UCSD-AML1 (cell line): ENCODE data around the gene ANKRD11.
"Not testable (repeated sequence)": the region's sequence is repeated elsewhere in the genome, so short reads cannot be mapped to it uniquely, and the experiment has no call there.

Source experiments
- DNase-seq: peaks from one replicate; lab custom pipeline; 2025; ENCODE audit not compliant: unreplicated experiment; lab: John Stamatoyannopoulos, UW

ANKRD11 gene

GRCh38 chr16:89482150-89482816 is 8.1 kb downstream of the ANKRD11 start:
- no peak for DNase-seq

GRCh38 chr16:89481356-89481955 is 8.9 kb downstream of the ANKRD11 start:
- no peak for DNase-seq

- no peak for DNase-seq
Observed at GRCh38 chr16:89478576-89479221, 11.7 kb downstream of the ANKRD11 start.

- DNase-seq = no peak
Observed at GRCh38 chr16:89476811-89477261, 13.5 kb downstream of the ANKRD11 start.

GRCh38 chr16:89476379-89476778 is 14.0 kb downstream of the ANKRD11 start:
- no peak for DNase-seq

GRCh38 chr16:89475144-89475543 is 15.2 kb downstream of the ANKRD11 start:
- no peak for DNase-seq

- DNase-seq = no peak
Observed at GRCh38 chr16:89473791-89474414, 16.5 kb downstream of the ANKRD11 start.

- DNase-seq = no peak
Observed at GRCh38 chr16:89473136-89473712, 17.1 kb downstream of the ANKRD11 start.

- no peak for DNase-seq
Observed at GRCh38 chr16:89472711-89473075, 17.7 kb downstream of the ANKRD11 start.

GRCh38 chr16:89467382-89467781 is 23.0 kb downstream of the ANKRD11 start:
- no peak for DNase-seq

- no peak for DNase-seq
Observed at GRCh38 chr16:89466920-89467319, 23.4 kb downstream of the ANKRD11 start.

- not testable (repeated sequence) for DNase-seq
Observed at GRCh38 chr16:89463312-89463711, 27.0 kb downstream of the ANKRD11 start.

- not testable (repeated sequence) for DNase-seq
Observed at GRCh38 chr16:89462639-89463038, 27.7 kb downstream of the ANKRD11 start.

- not testable (repeated sequence) for DNase-seq
Observed at GRCh38 chr16:89461890-89462289, 28.5 kb downstream of the ANKRD11 start.

GRCh38 chr16:89460556-89460955 is 29.8 kb downstream of the ANKRD11 start:
- DNase-seq = no peak

GRCh38 chr16:89458967-89459366 is 31.4 kb downstream of the ANKRD11 start:
- DNase-seq = no peak

- DNase-seq = no peak
Observed at GRCh38 chr16:89458551-89458950, 31.8 kb downstream of the ANKRD11 start.

- no peak for DNase-seq
Observed at GRCh38 chr16:89456419-89456959, 33.9 kb downstream of the ANKRD11 start.

- DNase-seq = no peak
Observed at GRCh38 chr16:89455692-89456091, 34.7 kb downstream of the ANKRD11 start.

GRCh38 chr16:89455178-89455577 is 35.2 kb downstream of the ANKRD11 start:
- DNase-seq = no peak
